Calu3 (cell line): ENCODE data around the gene CR2. TPM values are rescaled to one million over a fixed set of nuclear protein-coding genes. Genes with fewer than 3 reads are reported as not detected.
"Not testable (repeated sequence)": the region's sequence is repeated elsewhere in the genome, so short reads cannot be mapped to it uniquely, and the experiment has no call there.

Experiments used
- BruUV-seq: library from RNA; stranded (reverse); fragments of 400-500 nt; replicated peaks from 2 replicates; lab custom pipeline; 2021; lab: Mats Ljungman, UMichigan
- CTCF ChIA-PET: fragments of 300-600 bp; sonication (Branson Sonifier 250); formaldehyde crosslinking; loops from one replicate; lab custom pipeline; 2022; ENCODE audit warnings: antibody characterized with exemption; lab: Charles Lee
- DNase-seq: peaks from one replicate; pipeline ENCODE4 v3.0.0; 2022
- H3K27ac Mint-ChIP-seq: one replicate; pipeline ENCODE4 v1.8.0; 2022; ENCODE audit warnings: mixed read lengths; ENCODE audit not compliant: unreplicated experiment
- H3K27me3 Mint-ChIP-seq: one replicate; pipeline ENCODE4 v1.8.0; 2022; ENCODE audit warnings: mixed read lengths; ENCODE audit not compliant: unreplicated experiment
- H3K36me3 Mint-ChIP-seq: one replicate; pipeline ENCODE4 v1.8.0; 2022; ENCODE audit warnings: mild to moderate bottlenecking, moderate library complexity, mixed read lengths; ENCODE audit not compliant: insufficient read depth, unreplicated experiment
- H3K4me1 Mint-ChIP-seq: one replicate; pipeline ENCODE4 v1.8.0; 2022; ENCODE audit warnings: mild to moderate bottlenecking, low read depth, mixed read lengths; ENCODE audit not compliant: unreplicated experiment
- H3K4me3 Mint-ChIP-seq: one replicate; pipeline ENCODE4 v1.8.0; 2022; ENCODE audit warnings: mild to moderate bottlenecking, low read depth, moderate library complexity, mixed read lengths; ENCODE audit not compliant: unreplicated experiment
- H3K9me3 Mint-ChIP-seq: one replicate; pipeline ENCODE4 v1.8.0; 2022; ENCODE audit warnings: low read depth, mixed read lengths; ENCODE audit not compliant: unreplicated experiment
- CTCF ChIP-seq: fragments of 200-600 bp; IDR thresholded peaks from one replicate; pipeline ENCODE4 v1.8.0; 2022; ENCODE audit warnings: antibody characterized with exemption; ENCODE audit not compliant: unreplicated experiment
- intact Hi-C: fragments of 100-400 bp; cut with micrococcal nuclease; formaldehyde crosslinking; loops from one replicate; pipeline ENCODE4 v1.10.0; 2022; ENCODE audit not compliant: unreplicated experiment
- total RNA-seq: library from RNA; stranded (reverse); gene quantifications from 2 replicates; pipeline ENCODE4 v1.2.3, GENCODE V29; 2022

Gene CR2
- total RNA-seq, 1 experiment from 2014 or later = 0.83 TPM

DNA sequence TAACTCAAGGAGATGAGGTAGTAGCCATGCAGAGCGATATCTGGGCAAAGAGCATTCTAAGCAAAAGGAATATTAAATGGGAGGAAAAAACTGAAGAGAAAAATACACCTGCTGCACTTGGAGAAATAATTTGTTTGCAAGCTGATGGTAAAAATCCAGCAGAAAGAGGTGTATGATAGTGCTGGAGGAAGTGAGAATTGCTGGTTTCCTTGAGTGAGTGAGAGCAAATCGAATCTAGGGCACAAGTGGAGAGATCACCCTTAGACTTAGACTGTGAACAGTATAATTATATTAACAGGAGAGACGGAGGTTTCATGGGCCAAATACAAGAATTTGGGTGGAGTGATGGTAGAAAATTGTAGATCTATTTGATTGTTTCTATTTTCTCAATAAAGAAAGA lies 39.1 kb downstream of the CR2 start:
- Mint-ChIP-seq H3K27ac (no peak overlapping the region), H3K4me3 (no peak overlapping the region), H3K9me3 (no peaks in the 10 kb centered on the region), H3K27me3 (peaks cover under 1% of the 10 kb centered on the region), H3K4me1 (peaks cover 5% of the 10 kb centered on the region), H3K36me3 (peaks cover 6% of the 10 kb centered on the region)
- CTCF ChIA-PET = no interaction called here
- no peak for DNase-seq
- no TSS peak for BruUV-seq
- no peak for TF ChIP-seq CTCF
- intact Hi-C loops = no loop called here

- no peak overlapping the region for H3K27ac Mint-ChIP-seq
- H3K36me3 Mint-ChIP-seq = peaks cover 6% of the 10 kb centered on the region
- peaks cover 5% of the 10 kb centered on the region for H3K4me1 Mint-ChIP-seq
- no peak for DNase-seq
- no peak for TF ChIP-seq CTCF
- intact Hi-C loops = no loop called here
- no peaks in the 10 kb centered on the region for H3K9me3 Mint-ChIP-seq
- no peak overlapping the region for H3K4me3 Mint-ChIP-seq
- CTCF ChIA-PET = no interaction called here
- no TSS peak for BruUV-seq
- H3K27me3 Mint-ChIP-seq = no peaks in the 10 kb centered on the region
These were observed 40.0 kb downstream of the CR2 start for GRCh38 chr1:207494171-207494570.

DNA sequence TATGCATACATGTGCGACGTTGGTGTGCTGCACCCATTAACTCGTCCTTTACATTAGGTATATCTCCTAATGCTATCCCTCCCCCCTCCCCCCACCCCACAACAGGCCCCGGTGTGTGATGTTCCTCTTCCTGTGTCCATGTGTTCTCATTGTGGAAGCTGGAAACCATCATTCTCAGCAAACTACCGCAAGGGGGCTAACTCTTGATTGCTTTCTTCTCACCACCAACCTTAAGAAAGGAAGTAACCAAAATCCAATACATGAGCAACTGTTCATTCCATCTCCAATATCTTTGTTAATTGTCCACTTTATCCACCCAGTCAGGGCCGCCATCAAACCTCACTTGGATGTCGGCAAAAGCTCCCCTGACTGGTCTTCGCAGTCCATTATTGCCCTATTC lies 41.2 kb downstream of the CR2 start:
- H3K27ac Mint-ChIP-seq, H3K36me3 Mint-ChIP-seq, DNase-seq, H3K9me3 Mint-ChIP-seq, H3K27me3 Mint-ChIP-seq, H3K4me3 Mint-ChIP-seq, CTCF ChIA-PET, BruUV-seq, H3K4me1 Mint-ChIP-seq: not testable (repeated sequence)
- intact Hi-C loops = loop anchor here (5.0 kb wide), 1 partner anchor 88 kb away; no protein-coding TSS in a partner anchor

DNA sequence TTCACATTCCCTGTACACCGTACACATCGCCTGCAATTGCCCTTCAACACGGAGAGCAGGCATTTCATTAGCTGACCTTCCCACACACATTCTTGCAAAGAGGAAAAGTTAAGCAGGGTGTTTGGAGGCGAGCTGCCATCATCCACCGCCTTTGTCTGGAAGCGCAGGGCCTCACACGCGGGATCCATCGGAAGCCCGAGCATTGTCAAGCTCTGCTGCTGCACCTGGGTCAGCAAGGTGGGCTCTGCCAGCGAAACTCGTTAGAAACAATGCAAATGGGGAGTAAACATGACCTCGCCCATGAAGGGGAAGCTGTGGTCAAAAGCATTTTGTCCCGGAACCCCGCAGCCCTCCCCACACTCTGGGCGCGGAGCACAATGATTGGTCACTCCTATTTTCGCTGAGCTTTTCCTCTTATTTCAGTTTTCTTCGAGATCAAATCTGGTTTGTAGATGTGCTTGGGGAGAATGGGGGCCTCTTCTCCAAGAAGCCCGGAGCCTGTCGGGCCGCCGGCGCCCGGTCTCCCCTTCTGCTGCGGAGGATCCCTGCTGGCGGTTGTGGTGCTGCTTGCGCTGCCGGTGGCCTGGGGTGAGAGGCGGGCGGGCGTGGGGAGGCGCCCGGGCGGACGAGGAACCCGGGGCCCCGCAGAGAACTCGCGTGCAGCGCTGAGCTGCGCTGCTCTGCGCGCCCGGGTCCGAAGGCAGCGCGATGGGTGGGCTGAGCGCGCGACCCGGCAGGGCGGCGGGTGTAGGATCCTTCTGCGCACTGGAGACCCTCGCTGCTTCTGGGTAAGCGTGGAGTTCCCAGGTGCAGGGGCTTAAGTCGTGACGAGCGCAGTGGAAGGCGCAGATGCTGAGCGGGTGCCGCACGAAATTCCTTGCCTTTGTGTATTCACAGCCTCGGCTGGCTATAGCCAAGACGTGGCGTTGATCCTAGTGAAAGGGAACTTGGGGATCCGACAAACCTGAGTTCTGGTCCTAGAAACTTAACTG lies 42.0 kb downstream of the CR2 start, which contains the start of gene CR1:
CR1 (plus strand) TSS at position 357 of the 992 bp plus-strand sequence; CDS start at position 468, 111 bp downstream.
- Mint-ChIP-seq H3K27me3 (peaks cover 16% of the 10 kb centered on the region), H3K36me3 (peaks cover 6% of the 10 kb centered on the region), H3K4me3 (peak within 1 kb of the TSS; percentile 63), H3K27ac (no peak within 1 kb of the TSS), H3K9me3 (no peaks in the 10 kb centered on the region), H3K4me1 (peaks cover 5% of the 10 kb centered on the region)
- no TSS peak for BruUV-seq
- no peak for TF ChIP-seq CTCF
- intact Hi-C loops = loop anchor here (5.0 kb wide), 1 partner anchor 89 kb away; no protein-coding TSS in a partner anchor
- peak; percentile 11 for DNase-seq
- CTCF ChIA-PET = no interaction called here
